PC-3 (cell line): ENCODE data around the gene TSGA10IP.

Experiments used
- EZH2phosphoT487 ChIP-seq: fragments of 300-600 bp; sonication (generic); IDR thresholded peaks from 2 replicates; pipeline ENCODE4 v1.6.1; 2018; ENCODE audit warnings: mild to moderate bottlenecking, antibody characterized with exemption, low read length, borderline replicate concordance
- TF ChIP-seq, protein P1 (sequence below): fragments of 300-600 bp; sonication (generic); conservative IDR thresholded peaks from 2 replicates; pipeline ENCODE4 v1.5.1; 2017; ENCODE audit warnings: antibody characterized with exemption, low read depth, mild to moderate bottlenecking, low read length

DNA sequence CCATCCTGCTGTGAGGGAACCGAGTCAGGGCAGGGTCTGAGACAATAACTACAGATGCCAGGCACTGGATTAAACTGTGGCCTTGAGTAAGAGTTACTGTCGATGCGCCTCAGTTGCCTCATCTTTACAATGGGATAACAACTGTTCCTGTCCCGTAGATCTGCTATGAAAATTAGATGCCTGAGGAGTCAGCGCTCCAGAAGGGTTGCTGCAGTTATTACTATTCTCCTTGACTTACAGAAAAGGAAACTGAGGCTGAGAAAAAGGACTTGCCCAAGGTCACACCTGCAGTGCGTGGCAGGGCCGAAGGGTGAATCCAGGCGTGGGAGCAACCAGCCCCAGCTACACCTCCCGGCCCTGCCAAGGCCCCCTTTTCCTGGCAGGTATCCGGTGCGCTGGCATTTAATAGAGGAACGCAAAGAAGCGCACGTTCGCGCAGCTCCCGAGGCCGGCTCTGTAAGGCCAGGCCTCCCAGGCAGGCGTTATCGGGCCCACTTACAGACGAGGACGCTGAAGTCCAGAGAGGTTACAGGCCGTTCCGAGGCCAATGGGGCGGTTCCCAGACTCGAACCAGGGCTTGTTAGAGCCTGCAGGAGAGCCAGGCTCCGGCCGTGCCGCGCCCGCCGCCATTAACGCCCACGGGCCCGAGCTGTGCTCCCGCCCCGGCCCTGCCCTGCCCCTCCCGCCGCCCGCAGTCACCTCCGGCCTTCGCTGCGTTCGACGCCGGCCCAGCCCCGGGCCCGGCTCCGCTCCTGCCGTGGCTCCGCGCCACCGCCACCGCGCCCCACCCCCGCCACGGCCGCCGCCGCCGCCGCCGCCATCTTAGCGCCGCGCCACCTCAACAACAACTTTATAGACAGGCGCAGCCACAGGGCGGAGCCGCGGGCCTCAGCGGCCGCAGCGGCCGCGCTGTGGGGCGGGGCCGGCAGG, 26.8 kb upstream of the TSGA10IP start, which contains the start of gene C11orf68:
- TF ChIP-seq EZH2phosphoT487, result no peak
- TF ChIP-seq, protein P1, sequence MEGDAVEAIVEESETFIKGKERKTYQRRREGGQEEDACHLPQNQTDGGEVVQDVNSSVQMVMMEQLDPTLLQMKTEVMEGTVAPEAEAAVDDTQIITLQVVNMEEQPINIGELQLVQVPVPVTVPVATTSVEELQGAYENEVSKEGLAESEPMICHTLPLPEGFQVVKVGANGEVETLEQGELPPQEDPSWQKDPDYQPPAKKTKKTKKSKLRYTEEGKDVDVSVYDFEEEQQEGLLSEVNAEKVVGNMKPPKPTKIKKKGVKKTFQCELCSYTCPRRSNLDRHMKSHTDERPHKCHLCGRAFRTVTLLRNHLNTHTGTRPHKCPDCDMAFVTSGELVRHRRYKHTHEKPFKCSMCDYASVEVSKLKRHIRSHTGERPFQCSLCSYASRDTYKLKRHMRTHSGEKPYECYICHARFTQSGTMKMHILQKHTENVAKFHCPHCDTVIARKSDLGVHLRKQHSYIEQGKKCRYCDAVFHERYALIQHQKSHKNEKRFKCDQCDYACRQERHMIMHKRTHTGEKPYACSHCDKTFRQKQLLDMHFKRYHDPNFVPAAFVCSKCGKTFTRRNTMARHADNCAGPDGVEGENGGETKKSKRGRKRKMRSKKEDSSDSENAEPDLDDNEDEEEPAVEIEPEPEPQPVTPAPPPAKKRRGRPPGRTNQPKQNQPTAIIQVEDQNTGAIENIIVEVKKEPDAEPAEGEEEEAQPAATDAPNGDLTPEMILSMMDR, result no peak
